ENCODE results near the gene USP15. TPM values are rescaled to one million over a fixed set of nuclear protein-coding genes. Genes with fewer than 3 reads are reported as not detected.

USP15 gene
- 51.4 and 53.9 TPM in 2 replicates for total RNA-seq

GRCh38 chr12:62259993-62260732 is at the start of gene USP15:
USP15 (plus strand) TSS chr12:62260404; CDS start chr12:62260415, 11 bp downstream.
- peak within 1 kb of the TSS; percentile 85 for H3K27ac ChIP-seq (ENCODE audit: low read depth, low read length)
- DNase-seq (ENCODE audit: insufficient read length, low spot score, missing footprints): peak; percentile 96
- peak within 1 kb of the TSS; percentile 87 for H3K4me2 ChIP-seq (ENCODE audit: insufficient read depth, low read length)
- H3K4me1 ChIP-seq (ENCODE audit: insufficient read depth, low read length): peaks cover 10% of the 10 kb centered on the region
- peak within 1 kb of the TSS; percentile 97 for H3K4me3 ChIP-seq (ENCODE audit: insufficient read depth, low read length)
- no peaks in the 10 kb centered on the region for H3K36me3 ChIP-seq (ENCODE audit: insufficient read depth, low read length)
- H3K27me3 ChIP-seq (ENCODE audit: insufficient read depth, low read length): no peaks in the 10 kb centered on the region
- TF ChIP-seq CTCF (IDR thresholded peaks at IDR 0.05; ENCODE audit: extremely low read depth, low read depth, low read length): peak; percentile 69
- peaks cover 22% of the 10 kb centered on the region for H4K20me1 ChIP-seq (ENCODE audit: insufficient read depth, low read length)
- H2AFZ ChIP-seq (ENCODE audit: low read length): peak within 1 kb of the TSS; percentile 88
- no peaks in the 10 kb centered on the region for H3K9me3 ChIP-seq (ENCODE audit: low read depth, low read length)
- H3K79me2 ChIP-seq (ENCODE audit: insufficient read depth, low read length): peaks cover 50% of the 10 kb centered on the region

- no peak overlapping the region for H3K4me2 ChIP-seq (ENCODE audit: insufficient read depth, low read length)
- DNase-seq (ENCODE audit: insufficient read length, low spot score, missing footprints): peak; percentile 80
- H3K79me2 ChIP-seq (ENCODE audit: insufficient read depth, low read length): no peaks in the 10 kb centered on the region
- no peak overlapping the region for H3K27ac ChIP-seq (ENCODE audit: low read depth, low read length)
- peak; percentile 76 for TF ChIP-seq CTCF (IDR thresholded peaks at IDR 0.05; ENCODE audit: extremely low read depth, low read depth, low read length)
- H3K4me3 ChIP-seq (ENCODE audit: insufficient read depth, low read length): no peak overlapping the region
- no peaks in the 10 kb centered on the region for H3K9me3 ChIP-seq (ENCODE audit: low read depth, low read length)
- no peaks in the 10 kb centered on the region for H4K20me1 ChIP-seq (ENCODE audit: insufficient read depth, low read length)
- peaks cover 3% of the 10 kb centered on the region for H3K4me1 ChIP-seq (ENCODE audit: insufficient read depth, low read length)
- H3K27me3 ChIP-seq (ENCODE audit: insufficient read depth, low read length): no peaks in the 10 kb centered on the region
- no peak overlapping the region for H2AFZ ChIP-seq (ENCODE audit: low read length)
- no peaks in the 10 kb centered on the region for H3K36me3 ChIP-seq (ENCODE audit: insufficient read depth, low read length)
Observed at GRCh38 chr12:62210422-62210821, 49.8 kb upstream of the USP15 start.

GRCh38 chr12:62211510-62211909 is 48.7 kb upstream of the USP15 start:
- Histone ChIP-seq H3K4me1 (ENCODE audit: insufficient read depth, low read length) (peaks cover 3% of the 10 kb centered on the region), H3K36me3 (ENCODE audit: insufficient read depth, low read length) (no peaks in the 10 kb centered on the region), H3K4me3 (ENCODE audit: insufficient read depth, low read length) (no peak overlapping the region), H3K27ac (ENCODE audit: low read depth, low read length) (no peak overlapping the region), H3K4me2 (ENCODE audit: insufficient read depth, low read length) (no peak overlapping the region), H2AFZ (ENCODE audit: low read length) (no peak overlapping the region), H3K79me2 (ENCODE audit: insufficient read depth, low read length) (no peaks in the 10 kb centered on the region), H3K9me3 (ENCODE audit: low read depth, low read length) (no peaks in the 10 kb centered on the region), H4K20me1 (ENCODE audit: insufficient read depth, low read length) (no peaks in the 10 kb centered on the region), H3K27me3 (ENCODE audit: insufficient read depth, low read length) (peaks cover 4% of the 10 kb centered on the region)
- no peak for DNase-seq (ENCODE audit: insufficient read length, low spot score, missing footprints)
- no peak for TF ChIP-seq CTCF (IDR thresholded peaks at IDR 0.05; ENCODE audit: extremely low read depth, low read depth, low read length)

- no peak overlapping the region for H2AFZ ChIP-seq (ENCODE audit: low read length)
- no peak overlapping the region for H3K4me2 ChIP-seq (ENCODE audit: insufficient read depth, low read length)
- peaks cover 3% of the 10 kb centered on the region for H3K4me1 ChIP-seq (ENCODE audit: insufficient read depth, low read length)
- no peak for DNase-seq (ENCODE audit: insufficient read length, low spot score, missing footprints)
- no peaks in the 10 kb centered on the region for H4K20me1 ChIP-seq (ENCODE audit: insufficient read depth, low read length)
- no peaks in the 10 kb centered on the region for H3K36me3 ChIP-seq (ENCODE audit: insufficient read depth, low read length)
- H3K4me3 ChIP-seq (ENCODE audit: insufficient read depth, low read length): no peak overlapping the region
- H3K27me3 ChIP-seq (ENCODE audit: insufficient read depth, low read length): peaks cover 5% of the 10 kb centered on the region
- no peaks in the 10 kb centered on the region for H3K9me3 ChIP-seq (ENCODE audit: low read depth, low read length)
- H3K27ac ChIP-seq (ENCODE audit: low read depth, low read length): no peak overlapping the region
- H3K79me2 ChIP-seq (ENCODE audit: insufficient read depth, low read length): no peaks in the 10 kb centered on the region
- no peak for TF ChIP-seq CTCF (IDR thresholded peaks at IDR 0.05; ENCODE audit: extremely low read depth, low read depth, low read length)
Observed at GRCh38 chr12:62214846-62215245, 45.4 kb upstream of the USP15 start.

All from osteoblast (primary cell).